ENCODE results near the gene SPIN1. TPM values are rescaled to one million over a fixed set of nuclear protein-coding genes. Genes with fewer than 3 reads are reported as not detected.

SPIN1 gene
- total and polyA plus RNA-seq, 12 donors, result 36.3 to 79.9 (median 57.4) TPM

DNA sequence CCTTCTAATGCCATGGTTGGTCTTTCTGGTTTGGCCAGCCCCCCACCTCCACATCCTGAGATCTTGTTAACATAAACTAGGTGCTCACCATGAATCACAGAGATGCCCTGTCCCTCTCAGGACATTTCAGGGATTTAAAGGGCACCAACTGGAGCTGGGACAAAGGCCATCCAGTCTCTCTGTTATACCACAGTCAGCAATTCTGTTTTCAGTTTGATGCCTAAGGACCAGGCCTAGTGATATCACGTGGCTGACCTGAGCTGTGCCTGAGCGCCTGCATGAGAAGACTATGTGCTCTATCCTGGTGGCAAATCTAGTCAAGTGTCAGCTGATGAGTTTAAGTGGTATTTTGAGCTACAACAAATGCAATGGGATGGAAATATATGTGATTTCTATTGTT lies 26.1 kb downstream of the SPIN1 start:
- TF ChIP-seq POLR2A (IDR thresholded peaks at IDR 0.05), result no peak
- TF ChIP-seq, protein P1, sequence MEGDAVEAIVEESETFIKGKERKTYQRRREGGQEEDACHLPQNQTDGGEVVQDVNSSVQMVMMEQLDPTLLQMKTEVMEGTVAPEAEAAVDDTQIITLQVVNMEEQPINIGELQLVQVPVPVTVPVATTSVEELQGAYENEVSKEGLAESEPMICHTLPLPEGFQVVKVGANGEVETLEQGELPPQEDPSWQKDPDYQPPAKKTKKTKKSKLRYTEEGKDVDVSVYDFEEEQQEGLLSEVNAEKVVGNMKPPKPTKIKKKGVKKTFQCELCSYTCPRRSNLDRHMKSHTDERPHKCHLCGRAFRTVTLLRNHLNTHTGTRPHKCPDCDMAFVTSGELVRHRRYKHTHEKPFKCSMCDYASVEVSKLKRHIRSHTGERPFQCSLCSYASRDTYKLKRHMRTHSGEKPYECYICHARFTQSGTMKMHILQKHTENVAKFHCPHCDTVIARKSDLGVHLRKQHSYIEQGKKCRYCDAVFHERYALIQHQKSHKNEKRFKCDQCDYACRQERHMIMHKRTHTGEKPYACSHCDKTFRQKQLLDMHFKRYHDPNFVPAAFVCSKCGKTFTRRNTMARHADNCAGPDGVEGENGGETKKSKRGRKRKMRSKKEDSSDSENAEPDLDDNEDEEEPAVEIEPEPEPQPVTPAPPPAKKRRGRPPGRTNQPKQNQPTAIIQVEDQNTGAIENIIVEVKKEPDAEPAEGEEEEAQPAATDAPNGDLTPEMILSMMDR (IDR thresholded peaks at IDR 0.05), result no peak
- Histone ChIP-seq H3K36me3 (replicated peaks in 1 of 2) (no peaks in the 10 kb centered on the region), H3K27me3 (no peaks in the 10 kb centered on the region), H3K4me3 (no peak overlapping the region), H3K9me3 (replicated peaks in 1 of 3) (peaks cover 0 to 13% (median 2%) of the 10 kb centered on the region in 3 donors), H3K4me1 (replicated peaks in 1 of 2) (no peaks in the 10 kb centered on the region), H3K27ac (no peak overlapping the region)
- intact Hi-C loops (cut with DNase I), result no loop called here
- 94 to 100% (median 99%) methylated on average over 2 of the region's 2 CpGs for WGBS, 4 donors
- DNase-seq, result no peak

GRCh38 chr9:88418025-88418424 lies 29.8 kb downstream of the SPIN1 start:
- peaks cover 0 to 20% (median 3%) of the 10 kb centered on the region in 3 donors for H3K9me3 ChIP-seq (replicated peaks in 1 of 3)
- H3K4me3 ChIP-seq, result no peak overlapping the region
- DNase-seq, result no peak
- TF ChIP-seq POLR2A (IDR thresholded peaks at IDR 0.05), result no peak
- TF ChIP-seq, protein P1 (IDR thresholded peaks at IDR 0.05), result no peak
- no peaks in the 10 kb centered on the region for H3K27me3 ChIP-seq
- H3K4me1 ChIP-seq (replicated peaks in 1 of 2), result no peaks in the 10 kb centered on the region
- 81 to 89% (median 84%) methylated on average over 4 of the region's 4 CpGs for WGBS, 4 donors
- H3K36me3 ChIP-seq (replicated peaks in 1 of 2), result no peaks in the 10 kb centered on the region
- H3K27ac ChIP-seq, result no peak overlapping the region
- intact Hi-C loops (cut with DNase I), result no loop called here

DNA sequence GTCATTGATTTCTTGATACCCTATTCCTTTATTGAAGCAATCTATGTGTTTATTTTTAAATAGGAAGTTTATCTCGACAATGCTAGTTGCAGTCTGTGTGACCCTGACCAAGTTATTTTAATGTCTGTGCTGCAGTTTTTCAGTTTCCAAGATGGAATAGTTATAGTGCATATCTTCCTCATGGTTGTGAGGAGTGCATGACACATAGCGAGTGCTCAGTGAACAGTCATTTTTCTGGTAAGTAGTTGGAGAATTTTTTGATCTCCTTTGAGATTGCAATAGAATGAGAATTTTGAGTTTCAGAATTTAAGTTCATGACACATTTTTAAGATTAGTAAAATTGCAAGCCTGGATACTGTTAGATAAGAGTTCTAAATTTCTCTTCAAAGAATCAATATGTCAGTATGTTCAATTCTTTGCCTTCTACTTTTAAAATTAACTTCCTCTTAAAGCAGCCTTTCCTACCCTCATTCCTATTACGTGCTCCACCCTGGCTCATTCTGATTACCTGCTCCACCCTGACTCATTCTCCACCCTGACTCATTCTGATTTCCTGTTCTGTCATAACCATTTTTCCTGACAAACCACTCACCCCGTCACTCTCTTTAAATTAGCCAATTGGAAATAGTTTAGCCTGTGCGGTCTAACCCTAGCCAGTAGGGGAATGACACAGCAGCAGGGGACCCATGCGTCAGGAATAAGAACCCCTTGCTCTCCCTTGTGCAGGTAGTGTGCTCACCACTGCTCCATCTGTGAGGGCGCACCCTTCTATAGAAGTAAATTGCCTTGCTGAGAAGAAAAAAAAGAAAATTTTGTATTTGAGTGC lies 30.7 kb downstream of the SPIN1 start:
- DNase-seq, result peak in 2 of 7 donors; percentile 9 to 23
- intact Hi-C loops (cut with DNase I), result no loop called here
- WGBS, 4 donors, result 68 to 72% (median 71%) methylated on average over 7 of the region's 7 CpGs

GRCh38 chr9:88420227-88420626 lies 32.0 kb downstream of the SPIN1 start:
- Histone ChIP-seq H3K27me3 (no peaks in the 10 kb centered on the region), H3K27ac (no peak overlapping the region), H3K4me3 (no peak overlapping the region), H3K36me3 (replicated peaks in 1 of 2) (no peaks in the 10 kb centered on the region), H3K9me3 (replicated peaks in 1 of 3) (peaks cover 0 to 8% (median 3%) of the 10 kb centered on the region in 3 donors), H3K4me1 (replicated peaks in 1 of 2) (peaks cover 0 to 1% of the 10 kb centered on the region in 2 donors)
- intact Hi-C loops (cut with DNase I), result no loop called here
- TF ChIP-seq, protein P1 (IDR thresholded peaks at IDR 0.05), result no peak
- no peak for TF ChIP-seq POLR2A (IDR thresholded peaks at IDR 0.05)
- WGBS, 4 donors, result 90 to 96% (median 92%) methylated on average over 7 of the region's 7 CpGs
- DNase-seq, result no peak

More for the DNA sequence above, 30.7 kb downstream of the SPIN1 start:
- H3K36me3 ChIP-seq (replicated peaks in 1 of 2), result no peaks in the 10 kb centered on the region
- H3K27me3 ChIP-seq, result no peaks in the 10 kb centered on the region
- H3K4me3 ChIP-seq, result no peak overlapping the region
- TF ChIP-seq, protein P1 (IDR thresholded peaks at IDR 0.05), result no peak
- no peak for TF ChIP-seq POLR2A (IDR thresholded peaks at IDR 0.05)
- no peaks in the 10 kb centered on the region for H3K4me1 ChIP-seq (replicated peaks in 1 of 2)
- peaks cover 0 to 13% (median 3%) of the 10 kb centered on the region in 3 donors for H3K9me3 ChIP-seq (replicated peaks in 1 of 3)
- H3K27ac ChIP-seq, result peak overlapping the region in 1 of 5 donors; percentile 35
